Hepatocyte (in vitro differentiated cells): ENCODE measurements around the gene GATD1. TPM values are rescaled to one million over a fixed set of nuclear protein-coding genes. Genes with fewer than 3 reads are reported as not detected.
A peak's percentile ranks its signal among the peaks of the same experiment; 100 is the strongest.

Experiments used
- DNase-seq: peaks from one replicate; pipeline ENCODE4 v3.0.0-alpha.2; 2016; ENCODE audit warnings: low spot score
- H2AFZ ChIP-seq: fragments of 200-600 bp; sonication (generic); 2 replicates; pipeline ENCODE4 v1.6.0; 2016; ENCODE audit warnings: antibody characterized with exemption, mild to moderate bottlenecking
- H3K27ac ChIP-seq: fragments of 200-600 bp; sonication (generic); 2 replicates; pipeline ENCODE4 v1.5.1; 2016; ENCODE audit warnings: mild to moderate bottlenecking
- H3K27me3 ChIP-seq: fragments of 200-600 bp; sonication (generic); 2 replicates; pipeline ENCODE4 v1.6.1; 2016
- H3K36me3 ChIP-seq: fragments of 200-600 bp; sonication (generic); replicated peaks from 2 replicates; pipeline ENCODE4 v1.5.1; 2016; ENCODE audit warnings: low read depth; ENCODE audit not compliant: insufficient read depth
- H3K4me1 ChIP-seq: fragments of 200-600 bp; sonication (generic); 2 replicates; pipeline ENCODE4 v1.5.1; 2016; ENCODE audit warnings: mild to moderate bottlenecking, moderate library complexity; ENCODE audit not compliant: insufficient read depth
- H3K4me2 ChIP-seq: fragments of 200-600 bp; sonication (generic); 2 replicates; pipeline ENCODE4 v1.6.0; 2016
- H3K4me3 ChIP-seq: fragments of 200-600 bp; sonication (generic); 2 replicates; pipeline ENCODE4 v1.5.1; 2016; ENCODE audit warnings: mild to moderate bottlenecking
- H3K79me2 ChIP-seq: fragments of 200-600 bp; sonication (generic); 2 replicates; pipeline ENCODE4 v1.6.0; 2017; ENCODE audit warnings: mild to moderate bottlenecking
- H3K9me2 ChIP-seq: fragments of 200-600 bp; sonication (generic); replicated peaks from 2 replicates; pipeline ENCODE4 v1.6.0; 2017; ENCODE audit warnings: mild to moderate bottlenecking; ENCODE audit not compliant: insufficient read depth
- H3K9me3 ChIP-seq: fragments of 200-600 bp; sonication (generic); 2 replicates; pipeline ENCODE4 v1.5.1; 2016; ENCODE audit warnings: low read depth, mild to moderate bottlenecking
- H4K20me1 ChIP-seq: fragments of 200-600 bp; sonication (generic); 2 replicates; pipeline ENCODE4 v1.6.0; 2016; ENCODE audit warnings: mild to moderate bottlenecking; ENCODE audit not compliant: insufficient read depth, poor library complexity, severe bottlenecking
- CTCF ChIP-seq: fragments of 200-600 bp; sonication (generic); IDR thresholded peaks from 2 replicates; pipeline ENCODE4 v1.5.1; 2016; ENCODE audit warnings: antibody characterized with exemption, mild to moderate bottlenecking; ENCODE audit not compliant: poor library complexity
- EZH2 ChIP-seq: fragments of 200-600 bp; sonication (generic); IDR thresholded peaks from 2 replicates; pipeline ENCODE4 v1.6.1; 2016; ENCODE audit warnings: antibody characterized with exemption, mild to moderate bottlenecking, borderline replicate concordance
- EZH2phosphoT487 ChIP-seq: fragments of 200-600 bp; sonication (generic); IDR thresholded peaks from one replicate; pipeline ENCODE4 v1.6.1; 2018; ENCODE audit warnings: antibody characterized with exemption, mild to moderate bottlenecking, low read depth, moderate library complexity; ENCODE audit not compliant: unreplicated experiment, severe bottlenecking
- WGBS: methylation state at CpG from one replicate; pipeline ENCODE4 v1.1.6; 2016; ENCODE audit warnings: low lambda C conversion rate; ENCODE audit errors: missing lambda C conversion rate; 5-methylcytosine and 5-hydroxymethylcytosine counted together
- polyA plus RNA-seq: library from polyadenylated mRNA; unstranded; fragments of >200 nt; fragmentation: Nextera tagmentation; extraction: Ambion mirVana; gene quantifications from 2 replicates; pipeline ENCODE4 v1.2.1, GENCODE V29; 2016
- total RNA-seq: library from RNA; depleted of rRNA; stranded (reverse); fragments of >200 nt; gene quantifications from 2 replicates; pipeline ENCODE4 v1.2.3, GENCODE V29; 2014

Gene GATD1
- total and polyA plus RNA-seq, 2 experiments from 2014 or later, result 24.2 to 29.0 TPM

GRCh38 chr11:787084-787675 is 9.9 kb upstream of the GATD1 start:
- Histone ChIP-seq H3K79me2 (no peaks in the 10 kb centered on the region), H3K9me2 (no peaks in the 10 kb centered on the region), H3K4me1 (peaks cover 9% of the 10 kb centered on the region), H3K27me3 (no peaks in the 10 kb centered on the region), H2AFZ (no peak overlapping the region), H3K4me3 (no peak overlapping the region), H4K20me1 (no peaks in the 10 kb centered on the region), H3K36me3 (no peaks in the 10 kb centered on the region), H3K27ac (no peak overlapping the region), H3K9me3 (no peaks in the 10 kb centered on the region), H3K4me2 (no peak overlapping the region)
- 95% methylated on average over 24 of the region's 24 CpGs for WGBS
- no peak for DNase-seq
- TF ChIP-seq EZH2 (no peak), CTCF (no peak), EZH2phosphoT487 (no peak)

- Histone ChIP-seq H3K4me2 (no peak overlapping the region), H4K20me1 (no peaks in the 10 kb centered on the region), H2AFZ (no peak overlapping the region), H3K27me3 (no peaks in the 10 kb centered on the region), H3K79me2 (no peaks in the 10 kb centered on the region), H3K36me3 (no peaks in the 10 kb centered on the region), H3K4me3 (no peak overlapping the region), H3K9me2 (no peaks in the 10 kb centered on the region), H3K27ac (no peak overlapping the region), H3K4me1 (peaks cover 9% of the 10 kb centered on the region), H3K9me3 (no peaks in the 10 kb centered on the region)
- TF ChIP-seq CTCF (no peak), EZH2phosphoT487 (no peak), EZH2 (no peak)
- no peak for DNase-seq
- 88% methylated on average over 22 of the region's 24 CpGs for WGBS
Measured at GRCh38 chr11:786235-787083, 9.2 kb upstream of the GATD1 start.

DNA sequence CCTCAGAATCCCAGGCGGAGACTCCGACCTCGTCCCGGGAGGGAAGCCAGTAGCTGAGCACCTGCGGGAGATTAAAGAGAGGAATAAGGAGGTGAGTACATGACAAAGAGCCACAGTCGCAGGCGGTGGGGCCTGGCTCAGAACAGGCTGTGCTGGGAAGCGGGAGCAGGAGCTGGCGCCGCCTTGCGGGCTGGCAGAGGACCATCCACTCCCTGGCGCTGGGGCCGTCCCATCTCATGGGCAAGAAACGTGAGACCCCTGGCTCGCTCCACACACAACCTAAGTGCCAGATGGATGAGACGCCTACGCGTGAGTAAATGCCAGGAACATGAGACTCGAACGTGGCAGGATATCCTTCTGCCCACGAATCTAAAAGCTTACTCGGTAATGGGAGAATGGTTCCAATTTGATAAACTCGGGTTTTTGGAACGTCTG is 6.3 kb upstream of the GATD1 start:
- H3K4me3 ChIP-seq, result no peak overlapping the region
- H3K4me1 ChIP-seq, result peaks cover 10% of the 10 kb centered on the region
- H4K20me1 ChIP-seq, result peaks cover 4% of the 10 kb centered on the region
- H3K27ac ChIP-seq, result peak overlapping the region; percentile 10
- peak overlapping the region; percentile 35 for H3K4me2 ChIP-seq
- peak; percentile 93 for DNase-seq
- H3K9me3 ChIP-seq, result no peaks in the 10 kb centered on the region
- TF ChIP-seq EZH2 (no peak), CTCF (peak; percentile 82), EZH2phosphoT487 (no peak)
- no peaks in the 10 kb centered on the region for H3K27me3 ChIP-seq
- no peaks in the 10 kb centered on the region for H3K36me3 ChIP-seq
- peaks cover 6% of the 10 kb centered on the region for H3K79me2 ChIP-seq
- no peak overlapping the region for H2AFZ ChIP-seq
- H3K9me2 ChIP-seq, result no peaks in the 10 kb centered on the region
- WGBS, result 6% methylated on average over 24 of the region's 24 CpGs
